GM18858 (cell line): ENCODE data around the gene KRT13.
"Not testable (repeated sequence)": the region's sequence is repeated elsewhere in the genome, so short reads cannot be mapped to it uniquely, and the experiment has no call there.

Experiments
- ATAC-seq: cut with Tn5 transposase; IDR thresholded peaks from one replicate; pipeline ENCODE4 v1.9.1; 2021; ENCODE audit not compliant: unreplicated experiment

KRT13 gene

DNA sequence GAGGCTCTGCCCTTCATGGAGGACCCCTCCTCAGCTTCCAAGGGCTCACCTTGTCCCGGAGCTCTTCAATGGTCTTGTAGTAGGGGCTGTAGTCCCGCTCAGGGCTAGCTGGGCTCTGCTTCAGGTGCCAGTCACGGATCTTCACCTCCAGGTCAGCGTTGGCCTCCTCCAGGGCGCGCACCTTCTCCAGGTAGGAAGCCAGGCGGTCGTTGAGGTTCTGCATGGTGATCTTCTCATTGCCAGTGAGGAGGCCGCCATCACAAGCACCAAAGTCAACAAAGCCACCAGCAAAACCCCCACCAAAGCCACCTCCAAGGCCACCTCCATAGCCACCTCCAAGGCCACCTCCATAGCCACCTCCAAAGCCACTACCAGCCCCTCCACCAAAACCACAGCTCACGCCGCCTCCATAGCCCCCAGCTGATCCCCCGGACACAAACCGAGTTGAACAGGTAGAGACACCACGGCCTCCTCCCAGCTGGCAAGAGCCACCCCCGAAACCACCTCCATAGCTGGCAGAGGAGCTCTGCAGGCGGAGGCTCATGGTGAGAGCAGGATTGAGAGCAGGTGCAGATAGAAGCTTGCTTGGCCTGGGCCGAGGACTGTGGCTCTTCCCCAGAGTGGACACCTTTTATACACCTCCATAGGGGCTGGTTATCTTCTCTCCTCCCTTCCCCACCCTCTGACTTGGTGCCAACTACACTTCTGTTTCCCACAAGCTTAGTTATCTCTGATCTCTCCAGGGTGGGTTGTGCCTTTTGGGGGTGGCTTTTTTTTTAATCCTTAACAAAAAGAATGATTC lies at the start of gene KRT13:
KRT13 (minus strand) TSS at position 606 of the 802 bp plus-strand sequence; CDS start at position 544, 62 bp downstream.
- no peak for ATAC-seq

DNA sequence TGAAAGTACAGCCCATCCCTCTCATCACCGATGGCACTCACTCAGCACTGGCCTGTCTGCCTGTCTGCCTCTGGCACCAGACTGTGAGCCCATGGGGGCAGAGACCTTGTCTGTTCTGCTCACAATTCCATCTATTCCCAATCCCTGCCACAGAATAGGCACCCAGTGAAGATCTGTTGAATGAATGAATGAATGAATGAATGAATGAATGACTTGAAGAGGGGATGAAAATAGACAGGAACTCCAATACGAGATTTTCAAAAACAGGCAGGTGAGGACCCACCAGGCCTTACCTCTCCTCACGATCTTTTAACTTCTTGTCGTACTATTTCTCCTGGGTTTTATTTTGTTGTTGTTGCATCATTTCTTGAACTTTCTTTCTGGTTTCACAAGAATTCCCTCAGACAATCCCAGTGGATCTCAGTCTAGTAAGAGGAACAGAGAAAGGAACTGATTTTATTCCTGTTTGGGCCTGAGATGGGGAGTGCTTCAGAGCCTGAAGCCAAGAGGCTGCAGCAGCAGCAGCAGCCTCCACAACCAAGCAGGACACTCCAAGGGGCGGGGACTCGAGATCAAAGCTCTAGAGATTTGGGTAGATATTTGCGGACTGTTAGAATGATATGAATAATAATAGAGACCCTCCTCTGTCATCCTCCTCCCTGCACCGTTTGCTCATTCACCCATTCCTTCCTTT lies 48.7 kb upstream of the KRT13 start:
- no peak for ATAC-seq

DNA sequence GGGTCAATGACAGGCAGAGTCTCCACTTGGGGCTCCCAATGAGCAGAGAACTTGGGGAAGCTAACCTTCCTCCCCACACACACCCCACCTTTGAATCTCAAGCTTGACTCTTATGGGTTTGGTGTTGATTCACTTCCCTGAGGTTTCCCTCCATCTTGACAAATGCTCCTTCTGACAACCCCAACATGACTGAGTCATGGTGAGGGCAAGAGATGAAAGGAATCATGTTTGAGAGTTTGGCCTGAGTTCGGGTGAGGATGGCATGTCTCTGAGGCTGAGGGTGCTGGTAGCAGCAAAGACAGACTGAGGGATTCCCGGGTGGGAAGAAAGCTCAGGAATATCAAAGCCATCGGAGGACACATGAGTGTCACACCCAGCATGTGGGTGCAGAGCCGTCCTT lies 47.8 kb upstream of the KRT13 start:
- no peak for ATAC-seq

DNA sequence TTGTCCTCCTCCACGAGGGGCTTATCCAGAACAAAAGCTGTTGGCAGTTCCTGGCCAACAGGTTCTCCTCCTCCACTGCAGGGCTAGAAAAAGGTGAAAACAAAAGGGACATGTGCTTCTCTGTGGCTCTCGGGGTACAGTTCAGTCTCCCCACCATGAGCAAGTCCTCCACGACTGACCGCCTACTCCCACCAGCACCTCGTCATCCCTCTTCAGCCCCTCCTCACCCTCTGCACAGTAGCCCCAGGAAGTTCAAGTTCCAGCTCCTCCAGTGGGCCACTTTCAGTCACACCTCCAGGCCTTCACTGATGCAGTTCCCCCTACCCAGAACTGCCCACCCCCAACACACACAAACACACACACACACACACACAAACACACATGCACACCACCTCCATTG lies 47.0 kb upstream of the KRT13 start:
- ATAC-seq, result no peak

DNA sequence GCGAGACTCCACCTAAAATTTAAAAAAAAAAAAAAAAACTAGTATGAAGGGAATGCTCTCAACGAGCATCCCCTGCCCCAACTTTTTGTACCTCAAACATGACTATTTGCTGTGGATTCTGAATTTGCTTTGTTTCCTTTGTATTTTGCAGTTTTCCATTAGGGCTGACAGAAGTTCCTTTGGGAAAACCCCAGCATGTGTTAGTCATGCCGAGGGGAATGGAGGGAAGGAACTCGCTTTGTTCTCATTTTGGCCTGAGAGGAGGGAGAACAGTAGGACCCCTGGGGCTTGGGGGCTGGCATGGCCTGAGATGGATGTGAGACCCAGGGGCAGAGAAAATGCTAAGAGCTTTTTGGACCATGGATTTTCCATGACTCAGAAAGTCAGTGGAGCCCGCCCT lies 46.0 kb upstream of the KRT13 start:
- ATAC-seq, result no peak

DNA sequence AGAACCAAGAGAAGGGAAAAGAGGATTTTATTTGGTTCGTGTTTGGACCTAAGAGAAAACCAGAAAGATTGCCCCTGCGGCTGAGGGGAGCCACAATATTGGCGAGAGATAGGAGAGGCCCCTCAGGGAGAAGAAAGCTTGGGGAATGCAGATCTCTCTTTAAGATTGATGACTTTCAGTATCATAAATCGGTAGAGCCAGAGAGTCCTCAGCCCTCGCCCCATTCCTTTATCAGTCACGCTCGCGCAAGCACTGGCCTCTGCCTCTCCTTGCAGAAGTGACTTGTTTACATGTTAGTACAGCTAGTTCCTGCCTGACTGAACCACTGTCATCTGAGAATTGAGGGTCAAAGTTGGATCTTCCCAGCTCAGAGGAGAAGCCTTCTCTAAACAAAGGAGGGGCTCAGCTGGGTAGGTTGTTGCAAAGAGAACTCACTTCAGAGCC lies 44.2 kb upstream of the KRT13 start:
- ATAC-seq, result no peak

DNA sequence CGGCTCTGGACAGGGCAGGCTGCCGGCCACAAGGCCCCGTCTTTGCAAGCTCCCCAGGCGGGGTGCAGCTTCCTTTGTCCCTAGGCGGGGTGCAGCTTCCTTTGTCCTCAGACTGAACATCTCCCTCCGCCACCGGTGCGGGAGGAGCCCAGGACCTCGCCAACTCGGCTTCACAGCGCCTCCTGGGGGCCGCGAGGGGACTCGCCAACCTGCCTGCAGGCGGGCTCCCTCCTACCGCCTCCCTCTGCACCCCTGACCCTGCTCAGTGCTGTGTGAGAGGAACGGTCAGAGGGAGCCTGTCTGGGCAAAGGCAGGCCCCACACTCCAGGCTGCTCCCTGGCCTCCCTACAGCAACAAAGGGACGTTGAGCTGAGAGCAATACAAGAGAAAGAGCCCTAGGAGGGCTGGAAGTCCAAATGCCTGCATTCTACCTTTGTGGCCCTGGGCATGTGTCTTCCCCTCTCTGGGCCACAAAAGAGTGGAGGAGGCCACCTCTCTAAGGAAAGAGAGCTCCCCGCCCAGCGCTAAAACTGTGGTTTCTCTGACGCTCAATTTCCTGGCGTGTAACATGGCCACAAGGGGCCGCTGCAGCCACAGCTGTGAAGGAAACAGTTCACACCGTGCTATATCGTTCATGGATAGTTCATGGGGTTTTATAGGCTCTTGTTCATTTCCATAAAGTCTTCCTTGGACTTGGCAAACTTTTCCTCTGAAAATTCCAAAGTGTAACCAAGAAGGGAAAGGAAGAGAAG lies 43.6 kb upstream of the KRT13 start:
- ATAC-seq, result no peak

DNA sequence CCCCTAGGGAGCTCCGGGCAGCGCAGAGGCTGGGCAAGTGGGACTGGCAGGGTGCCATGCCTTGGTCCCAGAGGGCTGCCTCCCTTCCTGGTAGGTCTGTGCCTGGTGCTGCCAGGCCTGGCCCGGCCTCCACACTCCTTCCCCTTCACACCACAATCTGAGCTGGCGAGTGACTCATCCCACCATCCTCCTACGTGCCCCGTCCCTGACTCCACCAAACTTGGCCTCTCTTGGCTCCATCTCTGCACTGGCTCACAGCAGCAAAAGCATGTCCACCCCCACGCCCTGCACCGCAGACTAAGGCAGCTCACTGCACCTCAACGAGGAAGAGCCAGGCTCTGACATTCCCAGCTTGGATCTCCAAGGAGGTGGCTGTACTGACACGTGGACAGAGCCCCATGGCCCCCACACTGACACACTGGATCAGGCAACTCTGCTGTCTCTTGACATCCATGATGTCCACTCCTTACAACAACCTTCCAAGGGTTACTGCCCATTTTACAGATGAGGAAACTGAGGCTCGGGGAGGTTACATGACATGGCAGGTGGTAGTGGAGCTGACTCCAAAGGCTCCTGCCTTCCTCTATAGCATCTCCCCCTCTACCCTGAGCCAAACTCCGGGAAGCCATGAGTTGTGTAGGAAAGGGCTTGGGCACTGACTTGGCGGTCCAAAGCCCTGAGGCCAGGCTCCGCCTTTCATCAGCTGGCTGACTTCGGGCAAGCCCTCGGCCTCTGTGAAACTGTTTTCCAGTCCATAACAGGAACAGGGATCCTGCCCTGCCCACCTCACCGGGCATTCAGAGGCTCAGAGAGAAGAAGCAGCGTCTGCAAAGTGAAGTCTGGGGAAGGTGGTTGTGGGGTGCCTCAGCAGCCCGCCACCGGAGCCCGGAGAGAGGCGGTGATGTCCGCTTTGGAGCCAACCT lies 42.8 kb upstream of the KRT13 start:
- no peak for ATAC-seq

DNA sequence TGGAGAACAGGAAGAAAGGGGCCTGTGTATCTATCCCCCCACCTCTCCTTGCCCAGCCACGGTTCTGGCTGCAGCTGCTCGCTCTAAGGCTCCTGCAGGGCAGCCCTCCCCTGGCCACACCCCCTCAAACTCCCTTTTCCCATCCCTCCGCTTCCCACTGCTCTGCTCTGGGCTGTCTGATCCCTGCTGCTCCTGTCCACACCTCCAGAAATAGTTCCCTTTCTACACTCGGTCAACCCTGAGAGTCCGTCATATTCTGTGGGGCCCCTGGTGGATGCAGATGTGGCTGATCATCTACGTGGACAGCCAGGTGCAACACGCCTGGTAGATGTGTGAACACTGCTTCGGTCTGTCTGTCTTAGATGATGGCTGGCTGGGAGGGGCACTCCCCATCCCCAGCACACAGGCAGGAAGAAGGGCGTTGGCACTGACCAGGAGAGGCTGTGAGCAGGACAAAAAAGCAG lies 42.0 kb upstream of the KRT13 start:
- ATAC-seq, result no peak

DNA sequence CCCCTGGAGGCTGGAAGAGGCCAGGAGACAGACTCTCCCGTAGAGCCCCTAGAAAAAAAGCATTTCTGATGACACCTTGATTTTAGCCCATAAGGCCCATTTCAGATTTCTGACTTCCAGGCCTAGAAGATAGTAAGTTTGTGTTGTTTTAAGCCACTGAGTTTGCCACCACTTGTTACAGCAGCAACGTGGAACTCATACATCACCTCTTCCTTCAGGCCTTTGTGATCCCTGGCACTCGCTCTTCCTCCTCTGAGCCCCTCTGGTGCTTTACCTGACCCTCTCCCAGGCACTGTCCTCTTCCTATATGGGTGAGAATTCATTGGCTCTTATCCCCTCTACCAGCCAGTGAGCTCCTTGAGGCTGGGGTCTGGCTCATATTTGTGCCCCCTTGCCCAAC lies 41.4 kb upstream of the KRT13 start:
- ATAC-seq, result no peak

DNA sequence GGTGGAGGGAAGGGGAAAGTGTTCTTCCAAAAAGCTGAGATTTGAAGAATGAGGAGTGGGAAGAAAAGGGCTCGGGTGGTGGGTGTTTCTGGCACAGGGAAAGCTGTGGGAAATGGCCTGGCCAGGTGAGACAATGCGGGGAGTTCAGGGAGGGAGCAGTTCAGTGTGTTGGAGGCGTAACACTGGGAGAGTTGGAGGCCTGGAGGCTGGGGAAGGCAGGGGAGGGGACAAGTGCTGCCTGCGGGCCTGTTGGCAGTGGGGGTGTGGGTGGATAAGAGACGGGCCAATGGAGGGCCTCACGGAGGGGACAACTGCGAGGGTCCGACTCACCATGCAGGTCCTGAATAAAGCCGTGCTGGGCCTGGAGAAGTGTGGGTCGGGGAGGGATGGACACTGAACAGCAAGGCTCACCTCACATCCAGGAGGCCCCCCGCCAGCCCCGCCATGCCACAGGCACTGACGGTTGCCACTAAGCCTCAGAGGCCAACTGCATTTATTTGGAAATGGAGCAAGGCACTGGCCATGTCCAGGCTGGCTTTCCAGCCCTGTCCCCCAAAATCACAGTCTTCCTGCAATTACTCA lies 40.5 kb upstream of the KRT13 start:
- ATAC-seq, result no peak

DNA sequence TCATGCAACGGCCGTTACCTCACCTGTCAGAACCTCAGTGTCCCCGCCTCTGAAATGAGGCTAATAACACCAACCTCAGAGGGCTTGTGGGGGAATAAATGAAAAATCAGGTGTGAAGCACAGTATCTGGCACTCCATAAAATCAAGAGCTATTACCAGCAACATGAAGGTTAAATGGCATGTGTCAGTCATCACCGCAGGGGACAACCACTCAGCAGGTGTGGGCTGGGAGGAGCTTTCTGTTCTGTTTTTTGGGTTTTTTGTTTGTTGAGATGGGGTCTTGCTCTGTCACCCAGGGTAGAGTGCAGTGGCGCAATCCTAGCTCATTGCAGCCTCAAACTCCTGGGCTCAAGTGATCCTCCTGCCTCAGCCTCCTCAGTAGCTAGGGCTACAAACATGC lies 39.5 kb upstream of the KRT13 start:
- ATAC-seq, result no peak

DNA sequence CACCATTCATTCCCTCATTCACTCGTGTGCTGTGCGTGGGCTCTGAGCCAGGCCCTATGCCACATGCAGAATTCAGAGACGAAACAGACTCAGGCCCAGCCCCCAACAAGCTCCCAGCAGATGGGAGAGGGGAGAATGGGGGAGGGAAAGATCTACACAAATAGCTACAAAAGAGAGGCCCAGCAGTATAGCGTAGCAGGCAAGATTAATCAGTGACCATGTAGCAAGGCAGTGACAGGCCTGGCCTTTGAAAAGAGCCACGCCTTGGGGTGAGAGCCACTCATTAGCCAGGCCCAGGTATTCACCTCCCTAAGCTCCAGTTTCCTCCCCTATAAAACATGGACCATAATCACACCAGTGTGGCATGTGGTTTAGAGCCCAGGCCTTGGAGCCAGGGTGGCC lies 39.1 kb upstream of the KRT13 start:
- ATAC-seq, result no peak

DNA sequence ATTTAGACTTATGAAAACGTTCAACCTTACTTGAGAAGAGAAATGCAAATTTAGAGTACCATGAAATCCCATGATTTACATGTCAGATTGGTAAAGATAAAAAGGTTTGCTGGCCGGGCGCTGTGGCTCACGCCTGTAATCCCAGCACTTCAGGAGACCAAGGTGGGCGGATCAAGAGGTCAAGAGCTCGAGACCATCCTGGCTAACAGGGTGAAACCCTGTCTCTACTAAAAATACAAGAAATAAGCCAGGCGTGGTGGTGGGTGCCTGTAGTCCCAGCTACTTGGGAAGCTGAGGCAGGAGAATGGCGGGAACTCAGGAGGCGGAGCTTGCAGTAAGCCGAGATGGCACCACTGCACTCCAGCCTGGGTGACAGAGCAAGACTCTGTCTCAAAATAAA lies 37.4 kb upstream of the KRT13 start:
- ATAC-seq, result not testable (repeated sequence)

DNA sequence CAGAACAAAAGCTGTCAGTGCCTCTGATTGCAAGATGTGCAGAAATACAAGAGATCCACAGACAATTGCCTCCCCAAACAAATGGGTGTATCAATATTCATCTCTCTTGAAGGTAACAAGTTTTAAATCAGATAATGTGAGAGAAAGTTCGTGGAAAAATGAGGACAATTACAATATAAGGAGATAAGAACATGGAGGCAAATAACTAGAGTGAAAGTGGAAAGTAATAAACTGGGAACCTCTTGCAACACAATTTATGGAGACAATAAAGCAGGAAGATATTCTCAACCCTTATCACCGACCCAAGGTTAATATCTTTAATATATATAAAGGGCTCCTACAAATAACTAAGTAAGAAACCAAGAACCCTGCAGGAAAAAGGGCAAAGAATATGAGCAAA lies 36.9 kb upstream of the KRT13 start:
- ATAC-seq, result no peak

DNA sequence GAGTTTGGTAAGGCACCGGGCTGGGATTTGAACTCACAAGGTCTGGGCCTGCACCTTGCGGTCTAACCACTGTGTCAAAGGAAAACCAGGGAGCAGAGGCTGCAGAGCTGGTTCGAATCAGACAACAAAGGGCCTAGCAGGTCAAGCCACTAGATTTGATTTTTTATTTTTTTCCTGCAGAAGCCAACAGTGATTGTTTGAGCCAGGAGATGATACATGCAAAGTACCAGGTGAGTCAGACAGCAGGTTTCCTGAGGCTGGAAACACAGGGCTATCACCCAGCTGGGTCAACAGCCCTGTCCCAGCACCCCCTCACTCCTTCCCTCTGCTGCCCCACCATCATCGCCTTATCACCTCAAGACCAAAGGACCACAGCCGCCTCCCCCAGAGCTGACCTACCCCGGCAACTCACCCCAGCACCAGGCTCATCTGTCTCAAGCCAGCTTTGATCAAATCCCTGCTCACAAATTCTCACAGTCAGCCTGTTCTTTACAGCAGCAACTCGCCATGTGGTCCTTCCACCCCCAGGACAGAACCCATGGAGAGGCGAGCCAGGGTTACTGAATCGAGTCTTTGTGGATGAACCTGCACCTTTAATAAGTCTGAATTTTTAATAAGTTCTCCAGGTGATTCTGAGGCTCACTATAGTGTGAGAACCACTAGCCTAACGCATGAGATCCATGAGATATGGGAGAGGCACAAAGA lies 35.7 kb upstream of the KRT13 start:
- ATAC-seq, result no peak

DNA sequence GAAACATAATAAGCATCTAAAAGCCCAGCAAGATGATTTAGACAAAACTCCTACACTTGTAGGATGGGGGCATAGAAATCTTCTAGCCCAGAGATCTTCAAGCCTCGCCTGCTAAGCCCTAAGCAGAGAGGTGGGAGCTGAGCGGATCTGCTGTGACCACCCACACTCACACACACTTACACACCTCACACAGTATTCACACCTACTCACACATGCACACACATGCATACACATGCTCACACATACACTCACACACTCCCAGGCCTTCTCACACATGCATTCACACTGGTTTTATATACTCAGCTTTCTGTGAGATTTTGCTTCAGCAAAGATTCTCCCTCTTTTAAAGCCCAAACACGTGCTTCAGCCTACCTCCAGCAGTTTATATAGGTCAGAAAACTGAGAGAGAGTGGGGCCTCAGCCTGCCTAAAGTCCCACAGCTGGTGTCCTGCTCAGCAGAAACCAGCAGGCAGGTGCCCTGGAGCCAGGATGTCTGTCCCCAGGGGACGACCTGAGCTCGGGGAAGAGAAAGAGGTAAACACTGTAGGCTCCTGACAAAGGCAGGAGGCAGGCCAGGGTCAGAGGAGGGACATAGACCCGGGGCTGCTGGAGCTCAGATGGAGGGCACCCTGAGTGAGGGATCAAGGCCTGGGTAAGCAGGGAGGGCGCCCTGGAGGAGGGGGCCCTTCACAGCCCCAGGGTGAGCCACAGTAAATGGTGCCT lies 34.7 kb upstream of the KRT13 start:
- ATAC-seq, result no peak

DNA sequence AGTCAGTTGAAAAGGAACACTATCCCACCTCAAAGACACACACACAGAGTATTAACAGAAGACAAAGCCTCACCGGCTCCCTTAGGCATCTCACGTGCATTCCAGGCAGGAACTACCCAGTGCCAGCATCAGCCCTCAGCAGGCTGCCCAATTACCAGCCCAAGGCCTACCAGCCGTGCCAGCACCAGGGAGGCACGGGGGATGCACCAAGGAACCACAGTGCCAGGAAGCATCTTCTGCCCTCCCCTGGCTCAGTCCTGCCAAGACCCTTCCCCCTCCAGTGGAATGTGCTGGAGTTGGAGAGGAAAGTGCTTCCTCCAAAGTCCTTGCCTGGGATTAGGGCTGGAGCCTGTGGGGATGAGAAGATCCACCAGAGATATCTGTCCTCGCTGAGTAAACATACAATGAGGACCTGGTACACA lies 33.7 kb upstream of the KRT13 start:
- ATAC-seq, result no peak

DNA sequence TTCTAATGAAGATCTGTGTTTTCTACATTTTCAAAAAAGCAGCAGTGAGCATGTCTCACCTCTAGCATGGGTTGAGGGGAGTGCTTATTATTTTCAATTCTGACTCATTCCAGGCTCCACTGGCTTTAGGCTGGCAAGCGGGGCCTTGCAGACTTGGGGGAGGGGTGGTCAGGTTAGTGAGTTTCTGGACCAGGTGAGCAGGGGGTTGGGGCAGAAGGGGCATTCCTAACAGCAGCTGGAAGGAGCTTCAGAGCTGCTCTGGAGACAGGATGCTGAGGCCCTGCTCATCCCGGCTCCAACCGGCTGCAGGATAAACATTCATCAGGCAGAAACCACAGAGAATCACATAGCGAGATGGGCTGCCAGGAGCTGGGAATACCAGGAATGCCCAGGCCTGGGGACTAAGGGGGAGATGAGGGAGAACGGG lies 33.2 kb upstream of the KRT13 start:
- ATAC-seq, result no peak
